Measurements from ENCODE around the gene LRIG1. TPM values are rescaled to one million over a fixed set of nuclear protein-coding genes. Genes with fewer than 3 reads are reported as not detected.
A peak's percentile ranks its signal among the peaks of the same experiment; 100 is the strongest.
"Not testable (repeated sequence)": the region's sequence is repeated elsewhere in the genome, so short reads cannot be mapped to it uniquely, and the experiment has no call there.

The LRIG1 gene
- total RNA-seq, 1 experiment from 2014 or later, result 2.2 TPM

- no peak overlapping the region for H3K9ac ChIP-seq (ENCODE audit: low read length)
- TF ChIP-seq EZH2 (IDR thresholded peaks at IDR 0.05; ENCODE audit: low read length, unreplicated experiment), result no peak
- no peak overlapping the region for H3K4me2 ChIP-seq (ENCODE audit: low read length)
- H4K20me1 ChIP-seq (ENCODE audit: low read length), result no peaks in the 10 kb centered on the region
- no peaks in the 10 kb centered on the region for H3K79me2 ChIP-seq (ENCODE audit: low read length)
- no peaks in the 10 kb centered on the region for H3K36me3 ChIP-seq (ENCODE audit: low read depth, low read length)
- H3F3A ChIP-seq (ENCODE audit: low read length, unreplicated experiment), result no peaks in the 10 kb centered on the region
- no peaks in the 10 kb centered on the region for H3K9me3 ChIP-seq (ENCODE audit: low read length)
- H3K27ac ChIP-seq (ENCODE audit: low read length), result no peak overlapping the region
- no peak overlapping the region for H2AFZ ChIP-seq (ENCODE audit: low read length)
- ChIA-PET CTCF (no interaction called here), POLR2A (ENCODE audit: unreplicated experiment) (no interaction called here)
- no TSS peak for BruUV-seq (replicated peaks)
- H3K9me2 ChIP-seq (replicated peaks; ENCODE audit: low read length), result no peaks in the 10 kb centered on the region
- ATAC-seq, result no peak
- DNase-seq, result no peak
- H3K4me1 ChIP-seq (ENCODE audit: insufficient read depth, low read length), result peaks cover 12% of the 10 kb centered on the region; the same call in 1 of the 2 replicates
- no peaks in the 10 kb centered on the region for H3K27me3 ChIP-seq (ENCODE audit: low read length)
- intact Hi-C loops (cut with micrococcal nuclease), result no loop called here
- no peak overlapping the region for H3K4me3 ChIP-seq (ENCODE audit: low read length)
Measured at GRCh38 chr3:66425576-66426114, 75.2 kb downstream of the LRIG1 start.

- Histone ChIP-seq H3K9ac (ENCODE audit: low read length) (no peak overlapping the region), H3F3A (ENCODE audit: low read length, unreplicated experiment) (no peaks in the 10 kb centered on the region), H3K9me3 (ENCODE audit: low read length) (no peaks in the 10 kb centered on the region), H4K20me1 (ENCODE audit: low read length) (no peaks in the 10 kb centered on the region), H3K27ac (ENCODE audit: low read length) (no peak overlapping the region), H3K9me2 (replicated peaks; ENCODE audit: low read length) (no peaks in the 10 kb centered on the region), H3K79me2 (ENCODE audit: low read length) (no peaks in the 10 kb centered on the region), H3K4me3 (ENCODE audit: low read length) (no peak overlapping the region), H3K4me2 (ENCODE audit: low read length) (no peak overlapping the region), H3K27me3 (ENCODE audit: low read length) (no peaks in the 10 kb centered on the region), H3K36me3 (ENCODE audit: low read depth, low read length) (no peaks in the 10 kb centered on the region), H2AFZ (ENCODE audit: low read length) (no peak overlapping the region), H3K4me1 (ENCODE audit: insufficient read depth, low read length) (peaks cover 12% of the 10 kb centered on the region; the same call in 1 of the 2 replicates)
- no peak for DNase-seq
- intact Hi-C loops (cut with micrococcal nuclease), result no loop called here
- CTCF ChIA-PET, result no interaction called here
- BruUV-seq (replicated peaks), result no TSS peak
- POLR2A ChIA-PET (ENCODE audit: unreplicated experiment), result no interaction called here
- TF ChIP-seq EZH2 (IDR thresholded peaks at IDR 0.05; ENCODE audit: low read length, unreplicated experiment), result no peak
- no peak for TF ChIP-seq EZH2phosphoT487 (IDR thresholded peaks at IDR 0.05; ENCODE audit: borderline replicate concordance, low read length)
- no peak for TF ChIP-seq CTCF (conservative IDR thresholded peaks at IDR 0.05; ENCODE audit: low read depth, low read length)
- no peak for ATAC-seq
Measured at GRCh38 chr3:66425032-66425431, 75.8 kb downstream of the LRIG1 start.

GRCh38 chr3:66423791-66424190, 77.0 kb downstream of the LRIG1 start:
- CTCF ChIA-PET, result no interaction called here
- H3K36me3 ChIP-seq (ENCODE audit: low read depth, low read length), result no peaks in the 10 kb centered on the region
- BruUV-seq (replicated peaks), result no TSS peak
- no peak overlapping the region for H3K4me3 ChIP-seq (ENCODE audit: low read length)
- intact Hi-C loops (cut with micrococcal nuclease), result no loop called here
- no peaks in the 10 kb centered on the region for H4K20me1 ChIP-seq (ENCODE audit: low read length)
- no peak overlapping the region for H3K9ac ChIP-seq (ENCODE audit: low read length)
- H2AFZ ChIP-seq (ENCODE audit: low read length), result no peak overlapping the region
- no peak overlapping the region for H3K4me2 ChIP-seq (ENCODE audit: low read length)
- TF ChIP-seq EZH2phosphoT487 (IDR thresholded peaks at IDR 0.05; ENCODE audit: borderline replicate concordance, low read length) (no peak), EZH2 (IDR thresholded peaks at IDR 0.05; ENCODE audit: low read length, unreplicated experiment) (no peak), CTCF (conservative IDR thresholded peaks at IDR 0.05; ENCODE audit: low read depth, low read length) (no peak)
- ATAC-seq (no peak), DNase-seq (peak; percentile 1)
- H3K79me2 ChIP-seq (ENCODE audit: low read length), result no peaks in the 10 kb centered on the region
- POLR2A ChIA-PET (ENCODE audit: unreplicated experiment), result no interaction called here
- no peaks in the 10 kb centered on the region for H3K27me3 ChIP-seq (ENCODE audit: low read length)
- no peaks in the 10 kb centered on the region for H3K9me3 ChIP-seq (ENCODE audit: low read length)
- H3K9me2 ChIP-seq (replicated peaks; ENCODE audit: low read length), result no peaks in the 10 kb centered on the region
- peaks cover 6% of the 10 kb centered on the region; the same call in 1 of the 2 replicates for H3K4me1 ChIP-seq (ENCODE audit: insufficient read depth, low read length)
- H3K27ac ChIP-seq (ENCODE audit: low read length), result no peak overlapping the region
- H3F3A ChIP-seq (ENCODE audit: low read length, unreplicated experiment), result no peaks in the 10 kb centered on the region

GRCh38 chr3:66421893-66422292, 78.9 kb downstream of the LRIG1 start:
- H3K9ac ChIP-seq (ENCODE audit: low read length); ATAC-seq; DNase-seq; H3K4me2 ChIP-seq (ENCODE audit: low read length); BruUV-seq (replicated peaks); H4K20me1 ChIP-seq (ENCODE audit: low read length); H2AFZ ChIP-seq (ENCODE audit: low read length); H3K27me3 ChIP-seq (ENCODE audit: low read length); POLR2A ChIA-PET (ENCODE audit: unreplicated experiment); intact Hi-C loops (cut with micrococcal nuclease); H3K9me2 ChIP-seq (replicated peaks; ENCODE audit: low read length); H3K4me3 ChIP-seq (ENCODE audit: low read length); H3K4me1 ChIP-seq (ENCODE audit: insufficient read depth, low read length); H3K36me3 ChIP-seq (ENCODE audit: low read depth, low read length); CTCF ChIA-PET; H3K27ac ChIP-seq (ENCODE audit: low read length); H3F3A ChIP-seq (ENCODE audit: low read length, unreplicated experiment); H3K9me3 ChIP-seq (ENCODE audit: low read length); H3K79me2 ChIP-seq (ENCODE audit: low read length): not testable (repeated sequence)

GRCh38 chr3:66421144-66421543, 79.7 kb downstream of the LRIG1 start:
- H3K9ac ChIP-seq (ENCODE audit: low read length); intact Hi-C loops (cut with micrococcal nuclease); BruUV-seq (replicated peaks); H3F3A ChIP-seq (ENCODE audit: low read length, unreplicated experiment); CTCF ChIA-PET; H3K9me3 ChIP-seq (ENCODE audit: low read length); H4K20me1 ChIP-seq (ENCODE audit: low read length); H3K4me1 ChIP-seq (ENCODE audit: insufficient read depth, low read length); H3K4me3 ChIP-seq (ENCODE audit: low read length); ATAC-seq; POLR2A ChIA-PET (ENCODE audit: unreplicated experiment); H3K36me3 ChIP-seq (ENCODE audit: low read depth, low read length); H3K27ac ChIP-seq (ENCODE audit: low read length); H3K27me3 ChIP-seq (ENCODE audit: low read length); H3K79me2 ChIP-seq (ENCODE audit: low read length); H3K9me2 ChIP-seq (replicated peaks; ENCODE audit: low read length); H3K4me2 ChIP-seq (ENCODE audit: low read length); H2AFZ ChIP-seq (ENCODE audit: low read length); DNase-seq: not testable (repeated sequence)

All from PC-3 (cell line).